ENCODE results near the gene GNE.

DNA sequence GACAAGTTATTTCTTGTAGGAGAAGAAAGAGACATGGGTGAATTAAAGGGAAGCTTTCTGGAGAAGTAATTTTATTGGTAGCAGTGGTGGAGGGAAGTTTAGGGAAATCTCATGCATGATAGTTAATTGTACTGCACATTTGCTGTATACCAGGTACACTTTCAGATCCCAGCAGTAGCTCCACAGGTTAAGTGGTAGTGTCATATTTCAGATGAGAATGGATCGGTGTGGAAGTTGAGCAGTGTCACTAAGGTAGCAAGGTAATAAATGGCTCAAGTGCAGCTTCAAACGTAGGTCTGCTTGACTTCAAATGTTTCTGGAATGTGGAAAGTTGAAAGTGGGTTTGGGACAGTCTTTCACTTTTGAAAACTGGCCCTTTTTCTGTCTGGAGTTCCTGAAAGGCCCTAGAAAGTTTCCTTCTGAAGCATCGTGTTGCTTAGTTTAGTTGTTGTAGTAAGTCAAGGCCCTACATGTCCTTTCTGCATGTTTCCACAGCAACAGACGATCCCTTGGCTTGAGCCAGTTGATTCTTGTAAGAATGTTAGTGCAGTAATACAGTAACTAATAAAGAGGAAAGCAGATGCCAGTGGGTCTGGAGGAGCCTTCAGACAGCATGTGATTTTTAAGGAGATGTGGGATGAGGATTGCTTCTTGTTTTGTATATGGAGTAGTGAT is 63.8 kb downstream of the GNE start:
- TF ChIP-seq, protein P1, sequence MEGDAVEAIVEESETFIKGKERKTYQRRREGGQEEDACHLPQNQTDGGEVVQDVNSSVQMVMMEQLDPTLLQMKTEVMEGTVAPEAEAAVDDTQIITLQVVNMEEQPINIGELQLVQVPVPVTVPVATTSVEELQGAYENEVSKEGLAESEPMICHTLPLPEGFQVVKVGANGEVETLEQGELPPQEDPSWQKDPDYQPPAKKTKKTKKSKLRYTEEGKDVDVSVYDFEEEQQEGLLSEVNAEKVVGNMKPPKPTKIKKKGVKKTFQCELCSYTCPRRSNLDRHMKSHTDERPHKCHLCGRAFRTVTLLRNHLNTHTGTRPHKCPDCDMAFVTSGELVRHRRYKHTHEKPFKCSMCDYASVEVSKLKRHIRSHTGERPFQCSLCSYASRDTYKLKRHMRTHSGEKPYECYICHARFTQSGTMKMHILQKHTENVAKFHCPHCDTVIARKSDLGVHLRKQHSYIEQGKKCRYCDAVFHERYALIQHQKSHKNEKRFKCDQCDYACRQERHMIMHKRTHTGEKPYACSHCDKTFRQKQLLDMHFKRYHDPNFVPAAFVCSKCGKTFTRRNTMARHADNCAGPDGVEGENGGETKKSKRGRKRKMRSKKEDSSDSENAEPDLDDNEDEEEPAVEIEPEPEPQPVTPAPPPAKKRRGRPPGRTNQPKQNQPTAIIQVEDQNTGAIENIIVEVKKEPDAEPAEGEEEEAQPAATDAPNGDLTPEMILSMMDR (conservative IDR thresholded peaks at IDR 0.05; ENCODE audit: low read depth, low read length) = no peak
- TF ChIP-seq EZH2phosphoT487 (IDR thresholded peaks at IDR 0.05; ENCODE audit: borderline replicate concordance, low read length) = no peak
- TF ChIP-seq EZH2 (IDR thresholded peaks at IDR 0.05; ENCODE audit: low read length, unreplicated experiment) = no peak

Measured in PC-3 (cell line).